ENCODE data around the gene GDF2.

- TF ChIP-seq CTCF (conservative IDR thresholded peaks at IDR 0.05; ENCODE audit: low read depth in 2 of 2) (no peak), CREB1 (CRISPR knock-in tag; IDR thresholded peaks at IDR 0.05; ENCODE audit: low read depth) (no peak)
These were observed 9.6 kb upstream of the GDF2 start for GRCh38 chr10:47312663-47312995.

Data from GM23338 (cell line).